GM12801 (cell line): Measurements from ENCODE around the gene SYNE1.

ENCODE experiments used
- CTCF ChIP-seq: IDR thresholded peaks from one replicate; pipeline ENCODE4 v1.5.1; 2011; ENCODE audit warnings: control low read depth; ENCODE audit not compliant: insufficient read length; ENCODE audit errors: extremely low read depth

SYNE1 gene

GRCh38 chr6:152098683-152099082 lies 538.5 kb downstream of the SYNE1 start:
- TF ChIP-seq CTCF: no peak

- no peak for TF ChIP-seq CTCF
Observed at GRCh38 chr6:152096863-152097496, 540.2 kb downstream of the SYNE1 start.

DNA sequence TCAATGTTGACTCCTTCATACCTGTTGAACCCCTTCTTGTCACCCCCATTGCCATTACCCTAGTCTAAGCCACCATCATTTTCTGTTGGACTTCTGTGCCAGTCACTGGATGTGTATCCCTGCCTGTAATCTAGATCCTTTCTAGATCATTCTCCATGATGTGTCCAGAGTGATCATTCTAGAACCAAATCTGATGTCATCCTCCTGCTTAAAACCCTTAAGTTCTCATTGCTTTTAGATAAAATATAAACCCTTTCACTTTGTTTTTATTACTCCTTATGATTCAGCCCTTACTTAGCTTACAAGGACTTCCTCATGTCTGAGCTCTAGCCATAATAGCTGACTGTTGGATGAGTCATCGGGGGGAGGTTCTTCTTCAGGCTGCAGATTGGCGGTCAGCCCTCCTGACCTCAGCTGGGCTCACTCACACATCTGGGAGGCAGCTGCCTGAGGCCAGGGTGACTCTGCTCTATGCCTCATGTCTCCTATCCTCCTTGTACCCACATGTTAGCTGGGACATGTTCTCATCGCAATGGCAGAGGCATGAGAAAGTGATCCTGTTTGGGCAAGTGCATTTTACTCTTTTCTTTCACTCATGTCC lies 542.1 kb downstream of the SYNE1 start:
- no peak for TF ChIP-seq CTCF

- TF ChIP-seq CTCF: no peak
Observed at GRCh38 chr6:152094276-152094675, 542.9 kb downstream of the SYNE1 start.

DNA sequence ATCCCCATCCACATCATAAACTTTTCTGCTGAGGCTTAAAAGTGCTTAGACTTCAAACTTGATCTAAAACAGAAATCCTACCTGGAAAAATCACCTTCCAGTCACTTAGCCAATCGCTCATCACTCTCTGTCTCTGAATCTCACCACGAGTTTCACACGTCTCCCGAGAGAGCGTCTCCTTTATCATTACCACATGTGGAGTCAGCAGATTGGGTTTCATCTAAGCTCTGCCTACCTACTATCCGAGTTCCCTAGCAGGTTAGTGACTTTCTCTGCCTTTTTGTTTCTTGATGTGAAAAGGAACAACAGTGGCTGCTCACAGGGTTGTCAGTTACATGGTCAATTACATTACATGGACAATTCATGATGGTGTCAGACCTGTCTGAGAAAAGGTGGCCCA lies 543.5 kb downstream of the SYNE1 start:
- TF ChIP-seq CTCF: no peak

DNA sequence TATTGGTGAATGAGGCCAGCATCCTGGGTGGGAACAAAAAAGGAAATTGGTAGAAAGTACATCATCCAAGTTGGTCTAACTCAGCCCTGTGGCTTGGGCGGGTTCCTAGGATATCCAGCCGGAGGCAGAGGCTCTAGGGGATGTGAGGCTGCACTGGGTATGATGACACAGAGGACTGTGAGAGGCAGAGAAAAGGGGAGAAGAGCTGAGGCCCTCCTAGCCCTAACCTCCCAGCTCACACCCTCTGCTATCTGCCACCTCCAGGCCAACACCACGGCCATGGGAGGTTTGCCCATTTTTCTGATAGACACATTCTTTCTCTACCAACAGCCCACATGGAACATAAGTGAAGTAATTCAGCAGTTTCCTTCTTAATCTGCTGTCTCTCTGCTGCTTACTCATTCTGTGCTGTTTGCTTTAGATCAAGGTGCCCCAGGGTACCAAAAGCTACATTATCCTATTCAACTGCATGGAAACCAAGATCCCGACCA lies 545.3 kb downstream of the SYNE1 start:
- no peak for TF ChIP-seq CTCF

DNA sequence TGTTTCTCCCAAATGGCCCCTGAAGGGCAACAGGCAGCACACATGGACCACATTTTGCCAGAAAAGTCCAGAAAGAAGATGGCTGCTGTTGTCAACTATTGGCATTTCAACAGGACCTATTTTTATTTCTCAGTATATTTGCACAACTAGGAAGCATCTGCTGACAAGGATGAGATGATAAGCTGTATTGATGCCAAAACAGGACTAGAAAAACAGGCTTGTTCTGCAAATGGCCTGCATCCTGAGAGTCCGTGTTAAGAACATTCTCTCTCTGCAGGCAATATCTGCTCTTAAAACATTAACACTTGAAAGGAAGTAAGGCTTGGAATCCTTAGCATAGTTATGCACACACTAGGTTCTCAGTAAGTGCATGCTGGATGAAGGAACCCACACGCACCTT lies 546.0 kb downstream of the SYNE1 start:
- TF ChIP-seq CTCF: no peak
